HEK293 (cell line): ENCODE results near the gene GIMAP5.

Experiments
- AEBP2 ChIP-seq: fragments of 450-650 bp; formaldehyde crosslinking; IDR thresholded peaks from 2 replicates; pipeline ENCODE4 v1.5.1; 2016; ENCODE audit warnings: missing biosample characterization, missing genetic modification characterization, borderline replicate concordance
- BCL11B ChIP-seq: fragments of 450-650 bp; formaldehyde crosslinking; IDR thresholded peaks from 2 replicates; pipeline ENCODE4 v1.5.1; 2016; ENCODE audit warnings: low read depth, missing biosample characterization, missing genetic modification characterization
- EGR2 ChIP-seq: fragments of 450-650 bp; formaldehyde crosslinking; IDR thresholded peaks from 2 replicates; pipeline ENCODE4 v1.5.1; 2016; ENCODE audit warnings: low read depth, missing biosample characterization, missing genetic modification characterization
- KLF8 ChIP-seq: fragments of 450-650 bp; formaldehyde crosslinking; IDR thresholded peaks from 2 replicates; pipeline ENCODE4 v1.5.1; 2016; ENCODE audit warnings: missing biosample characterization, missing genetic modification characterization
- PRDM2 ChIP-seq: fragments of 450-650 bp; formaldehyde crosslinking; IDR thresholded peaks from 2 replicates; pipeline ENCODE4 v1.5.1; 2016; ENCODE audit warnings: missing biosample characterization, missing genetic modification characterization, borderline replicate concordance
- SP3 ChIP-seq: fragments of 450-650 bp; formaldehyde crosslinking; IDR thresholded peaks from 2 replicates; pipeline ENCODE4 v1.5.1; 2016; ENCODE audit warnings: missing biosample characterization, missing genetic modification characterization
- TCF7L2 ChIP-seq: IDR thresholded peaks from 2 replicates; pipeline ENCODE4 v1.6.1; 2011; ENCODE audit warnings: low read depth, mild to moderate bottlenecking, inconsistent platforms, low read length, moderate library complexity, borderline replicate concordance
- ZBTB1 ChIP-seq: fragments of 450-650 bp; formaldehyde crosslinking; IDR thresholded peaks from 2 replicates; pipeline ENCODE4 v1.5.1; 2016; ENCODE audit warnings: missing biosample characterization, missing genetic modification characterization
- ZNF174 ChIP-seq: fragments of 450-650 bp; formaldehyde crosslinking; IDR thresholded peaks from 2 replicates; pipeline ENCODE4 v1.5.0; 2017; ENCODE audit warnings: missing biosample characterization, mild to moderate bottlenecking, missing genetic modification characterization
- ZNF23 ChIP-seq: fragments of 450-650 bp; formaldehyde crosslinking; IDR thresholded peaks from 2 replicates; pipeline ENCODE4 v1.5.1; 2016; ENCODE audit warnings: missing biosample characterization, missing genetic modification characterization, borderline replicate concordance
- ZNF324 ChIP-seq: fragments of 450-650 bp; formaldehyde crosslinking; IDR thresholded peaks from 2 replicates; pipeline ENCODE4 v1.5.1; 2016; ENCODE audit warnings: missing biosample characterization, missing genetic modification characterization
- ZNF433 ChIP-seq: fragments of 450-650 bp; formaldehyde crosslinking; IDR thresholded peaks from 2 replicates; pipeline ENCODE4 v1.5.1; 2016; ENCODE audit warnings: missing biosample characterization, missing genetic modification characterization, low read depth
- ZNF521 ChIP-seq: fragments of 450-650 bp; formaldehyde crosslinking; IDR thresholded peaks from 2 replicates; pipeline ENCODE4 v1.5.1; 2017; ENCODE audit warnings: missing biosample characterization, mild to moderate bottlenecking, missing genetic modification characterization
- ZNF555 ChIP-seq: fragments of 450-650 bp; formaldehyde crosslinking; conservative IDR thresholded peaks from 2 replicates; pipeline ENCODE4 v1.5.1; 2017; ENCODE audit warnings: missing biosample characterization, mild to moderate bottlenecking, missing genetic modification characterization, inconsistent platforms
- ZNF561 ChIP-seq: fragments of 450-650 bp; IDR thresholded peaks from 2 replicates; pipeline ENCODE4 v1.5.1; 2018; ENCODE audit warnings: missing biosample characterization, missing genetic modification characterization, borderline replicate concordance
- ZNF600 ChIP-seq: fragments of 450-650 bp; formaldehyde crosslinking; IDR thresholded peaks from 2 replicates; pipeline ENCODE4 v1.5.1; 2016; ENCODE audit warnings: missing biosample characterization, missing genetic modification characterization
- ZNF626 ChIP-seq: fragments of 450-650 bp; sonication (Bioruptor Pico); formaldehyde crosslinking; IDR thresholded peaks from 2 replicates; pipeline ENCODE4 v1.5.1; 2018; ENCODE audit warnings: missing biosample characterization, missing genetic modification characterization, inconsistent platforms
- ZNF660 ChIP-seq: fragments of 450-650 bp; IDR thresholded peaks from 2 replicates; pipeline ENCODE4 v1.5.1; 2018; ENCODE audit warnings: missing biosample characterization, mild to moderate bottlenecking, missing genetic modification characterization
- ZNF692 ChIP-seq: fragments of 450-650 bp; formaldehyde crosslinking; IDR thresholded peaks from 2 replicates; pipeline ENCODE4 v1.5.1; 2016; ENCODE audit warnings: missing biosample characterization, missing genetic modification characterization
- ZNF701 ChIP-seq: fragments of 450-650 bp; formaldehyde crosslinking; IDR thresholded peaks from 2 replicates; pipeline ENCODE4 v1.5.1; 2016; ENCODE audit warnings: missing biosample characterization, missing genetic modification characterization
- ZNF707 ChIP-seq: fragments of 450-650 bp; formaldehyde crosslinking; IDR thresholded peaks from 2 replicates; pipeline ENCODE4 v1.5.1; 2016; ENCODE audit warnings: missing biosample characterization, missing genetic modification characterization
- ZNF837 ChIP-seq: fragments of 450-650 bp; formaldehyde crosslinking; IDR thresholded peaks from 2 replicates; pipeline ENCODE4 v1.5.1; 2016; ENCODE audit warnings: missing biosample characterization, missing genetic modification characterization
- ZXDB ChIP-seq: fragments of 450-650 bp; formaldehyde crosslinking; IDR thresholded peaks from 2 replicates; pipeline ENCODE4 v1.5.1; 2016; ENCODE audit warnings: missing biosample characterization, missing genetic modification characterization
- TF ChIP-seq, protein P1 (sequence below): fragments of 450-650 bp; formaldehyde crosslinking; IDR thresholded peaks from 2 replicates; pipeline ENCODE4 v1.5.1; 2016; ENCODE audit warnings: missing biosample characterization, missing genetic modification characterization
- TF ChIP-seq, protein P2 (sequence below): fragments of 450-650 bp; formaldehyde crosslinking; IDR thresholded peaks from 2 replicates; pipeline ENCODE4 v1.5.1; 2016; ENCODE audit warnings: missing biosample characterization, missing genetic modification characterization
- TF ChIP-seq, protein P3 (sequence below): fragments of 450-650 bp; formaldehyde crosslinking; IDR thresholded peaks from 2 replicates; pipeline ENCODE4 v1.5.1; 2016; ENCODE audit warnings: missing biosample characterization, missing genetic modification characterization

The GIMAP5 gene

GRCh38 chr7:150788474-150789269 is 51.5 kb downstream of the GIMAP5 start (continued):
- TF ChIP-seq PRDM2 (no peak), KLF8 (peak; percentile 43), AEBP2 (tag by site-specific recombination) (no peak), ZXDB (no peak), ZNF521 (tag by site-specific recombination) (no peak), ZNF433 (tag by site-specific recombination) (no peak), ZNF626 (tag by site-specific recombination) (no peak), TCF7L2 (no peak), ZNF555 (no peak), ZNF692 (tag by site-specific recombination) (peak; percentile 99), ZNF324 (0 out of 2 replicates have a peak, but pooled peaks have one; percentile 56), ZNF707 (no peak), EGR2 (tag by site-specific recombination) (no peak), SP3 (tag by site-specific recombination) (no peak), ZNF561 (no peak), ZNF837 (no peak), ZNF23 (tag by site-specific recombination) (no peak), ZNF701 (tag by site-specific recombination) (no peak), ZNF600 (tag by site-specific recombination) (no peak), BCL11B (tag by site-specific recombination) (no peak), ZNF174 (tag by site-specific recombination) (no peak), ZBTB1 (tag by site-specific recombination) (no peak), ZNF660 (tag by site-specific recombination) (peak; percentile 72; the same call in 1 of the 2 replicates)
- TF ChIP-seq, protein P1, sequence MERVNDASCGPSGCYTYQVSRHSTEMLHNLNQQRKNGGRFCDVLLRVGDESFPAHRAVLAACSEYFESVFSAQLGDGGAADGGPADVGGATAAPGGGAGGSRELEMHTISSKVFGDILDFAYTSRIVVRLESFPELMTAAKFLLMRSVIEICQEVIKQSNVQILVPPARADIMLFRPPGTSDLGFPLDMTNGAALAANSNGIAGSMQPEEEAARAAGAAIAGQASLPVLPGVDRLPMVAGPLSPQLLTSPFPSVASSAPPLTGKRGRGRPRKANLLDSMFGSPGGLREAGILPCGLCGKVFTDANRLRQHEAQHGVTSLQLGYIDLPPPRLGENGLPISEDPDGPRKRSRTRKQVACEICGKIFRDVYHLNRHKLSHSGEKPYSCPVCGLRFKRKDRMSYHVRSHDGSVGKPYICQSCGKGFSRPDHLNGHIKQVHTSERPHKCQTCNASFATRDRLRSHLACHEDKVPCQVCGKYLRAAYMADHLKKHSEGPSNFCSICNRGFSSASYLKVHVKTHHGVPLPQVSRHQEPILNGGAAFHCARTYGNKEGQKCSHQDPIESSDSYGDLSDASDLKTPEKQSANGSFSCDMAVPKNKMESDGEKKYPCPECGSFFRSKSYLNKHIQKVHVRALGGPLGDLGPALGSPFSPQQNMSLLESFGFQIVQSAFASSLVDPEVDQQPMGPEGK (tag by site-specific recombination): peak; percentile 36; the same call in 1 of the 2 replicates
- TF ChIP-seq, protein P2, sequence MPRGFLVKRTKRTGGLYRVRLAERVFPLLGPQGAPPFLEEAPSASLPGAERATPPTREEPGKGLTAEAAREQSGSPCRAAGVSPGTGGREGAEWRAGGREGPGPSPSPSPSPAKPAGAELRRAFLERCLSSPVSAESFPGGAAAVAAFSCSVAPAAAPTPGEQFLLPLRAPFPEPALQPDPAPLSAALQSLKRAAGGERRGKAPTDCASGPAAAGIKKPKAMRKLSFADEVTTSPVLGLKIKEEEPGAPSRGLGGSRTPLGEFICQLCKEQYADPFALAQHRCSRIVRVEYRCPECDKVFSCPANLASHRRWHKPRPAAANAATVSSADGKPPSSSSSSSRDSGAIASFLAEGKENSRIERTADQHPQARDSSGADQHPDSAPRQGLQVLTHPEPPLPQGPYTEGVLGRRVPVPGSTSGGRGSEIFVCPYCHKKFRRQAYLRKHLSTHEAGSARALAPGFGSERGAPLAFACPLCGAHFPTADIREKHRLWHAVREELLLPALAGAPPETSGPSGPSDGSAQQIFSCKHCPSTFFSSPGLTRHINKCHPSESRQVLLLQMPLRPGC: peak; percentile 76
- TF ChIP-seq, protein P3, sequence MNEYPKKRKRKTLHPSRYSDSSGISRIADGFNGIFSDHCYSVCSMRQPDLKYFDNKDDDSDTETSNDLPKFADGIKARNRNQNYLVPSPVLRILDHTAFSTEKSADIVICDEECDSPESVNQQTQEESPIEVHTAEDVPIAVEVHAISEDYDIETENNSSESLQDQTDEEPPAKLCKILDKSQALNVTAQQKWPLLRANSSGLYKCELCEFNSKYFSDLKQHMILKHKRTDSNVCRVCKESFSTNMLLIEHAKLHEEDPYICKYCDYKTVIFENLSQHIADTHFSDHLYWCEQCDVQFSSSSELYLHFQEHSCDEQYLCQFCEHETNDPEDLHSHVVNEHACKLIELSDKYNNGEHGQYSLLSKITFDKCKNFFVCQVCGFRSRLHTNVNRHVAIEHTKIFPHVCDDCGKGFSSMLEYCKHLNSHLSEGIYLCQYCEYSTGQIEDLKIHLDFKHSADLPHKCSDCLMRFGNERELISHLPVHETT: no peak
